PC-3 (cell line): ENCODE results near the gene PTGER2. TPM values are rescaled to one million over a fixed set of nuclear protein-coding genes. Genes with fewer than 3 reads are reported as not detected.

Experiments used
- ATAC-seq: fragments of 200-7000 bp; cut with Tn5 transposase; 2 replicates; pipeline ENCODE4 v1.9.1; 2020; ENCODE audit warnings: mild to moderate bottlenecking, moderate library complexity
- BruUV-seq: library from RNA; stranded (reverse); fragments of 400-500 nt; replicated peaks from 2 replicates; lab custom pipeline; 2021; lab: Mats Ljungman, UMichigan
- CTCF ChIA-PET: fragments of 300-600 bp; sonication (Branson Sonifier 250); formaldehyde crosslinking; loops from one replicate; lab custom pipeline; 2022; ENCODE audit warnings: antibody characterized with exemption; lab: Charles Lee
- POLR2A ChIA-PET: fragments of 300-600 bp; sonication (Branson Sonifier 250); formaldehyde crosslinking; loops from one replicate; lab custom pipeline; 2022; ENCODE audit warnings: antibody characterized with exemption; ENCODE audit not compliant: unreplicated experiment; lab: Charles Lee
- DNase-seq: peaks from one replicate; pipeline ENCODE4 v3.0.0-alpha.2; 2015
- H2AFZ ChIP-seq: fragments of 300-600 bp; sonication (generic); 2 replicates; pipeline ENCODE4 v1.6.0; 2016; ENCODE audit warnings: antibody characterized with exemption, low read length
- H3F3A ChIP-seq: fragments of 300-600 bp; sonication (generic); one replicate; pipeline ENCODE4 v1.6.0; 2017; ENCODE audit warnings: antibody characterized with exemption, low read length, control low read depth, mild to moderate bottlenecking; ENCODE audit not compliant: unreplicated experiment
- H3K27ac ChIP-seq: fragments of 300-600 bp; sonication (generic); 2 replicates; pipeline ENCODE4 v1.5.1; 2016; ENCODE audit warnings: mild to moderate bottlenecking, low read length
- H3K27me3 ChIP-seq: fragments of 300-600 bp; sonication (generic); 2 replicates; pipeline ENCODE4 v1.6.1; 2016; ENCODE audit warnings: low read length, mixed read lengths
- H3K36me3 ChIP-seq: fragments of 300-600 bp; sonication (generic); 2 replicates; pipeline ENCODE4 v1.6.1; 2016; ENCODE audit warnings: low read depth, mixed run types, low read length, mixed read lengths
- H3K4me1 ChIP-seq: fragments of 300-600 bp; sonication (generic); 2 replicates; pipeline ENCODE4 v1.5.1; 2016; ENCODE audit warnings: low read length; ENCODE audit not compliant: insufficient read depth
- H3K4me2 ChIP-seq: fragments of 300-600 bp; sonication (generic); 2 replicates; pipeline ENCODE4 v1.6.0; 2016; ENCODE audit warnings: low read length
- H3K4me3 ChIP-seq: fragments of 300-600 bp; sonication (generic); 2 replicates; pipeline ENCODE4 v1.5.1; 2016; ENCODE audit warnings: mild to moderate bottlenecking, low read length, mixed read lengths
- H3K79me2 ChIP-seq: fragments of 300-600 bp; sonication (generic); 2 replicates; pipeline ENCODE4 v1.6.1; 2017; ENCODE audit warnings: low read length, mixed read lengths
- H3K9ac ChIP-seq: fragments of 300-600 bp; sonication (generic); 2 replicates; pipeline ENCODE4 v1.6.0; 2016; ENCODE audit warnings: mild to moderate bottlenecking, low read length
- H3K9me2 ChIP-seq: fragments of 300-600 bp; sonication (generic); replicated peaks from 2 replicates; pipeline ENCODE4 v1.6.1; 2016; ENCODE audit warnings: mixed run types, low read length, mixed read lengths
- H3K9me3 ChIP-seq: fragments of 300-600 bp; sonication (generic); 2 replicates; pipeline ENCODE4 v1.6.1; 2016; ENCODE audit warnings: low read length, mixed read lengths
- H4K20me1 ChIP-seq: fragments of 300-600 bp; sonication (generic); 2 replicates; pipeline ENCODE4 v1.6.1; 2016; ENCODE audit warnings: low read length, mixed read lengths
- CTCF ChIP-seq: fragments of 300-600 bp; sonication (generic); conservative IDR thresholded peaks from 2 replicates; pipeline ENCODE4 v1.5.1; 2017; ENCODE audit warnings: antibody characterized with exemption, low read depth, mild to moderate bottlenecking, low read length
- EZH2 ChIP-seq: fragments of 300-600 bp; sonication (generic); IDR thresholded peaks from one replicate; pipeline ENCODE4 v1.6.1; 2017; ENCODE audit warnings: antibody characterized with exemption, mild to moderate bottlenecking, low read length; ENCODE audit not compliant: unreplicated experiment
- EZH2phosphoT487 ChIP-seq: fragments of 300-600 bp; sonication (generic); IDR thresholded peaks from 2 replicates; pipeline ENCODE4 v1.6.1; 2018; ENCODE audit warnings: mild to moderate bottlenecking, antibody characterized with exemption, low read length, borderline replicate concordance
- intact Hi-C: fragments of 100-400 bp; cut with micrococcal nuclease; formaldehyde crosslinking; loops from 2 replicates; pipeline ENCODE4 v1.9.0; 2023
- total RNA-seq: library from RNA; depleted of rRNA; stranded (reverse); fragments of >200 nt; gene quantifications from 2 replicates; pipeline ENCODE4 v1.2.3, GENCODE V29; 2014

PTGER2 gene
- total RNA-seq, 1 experiment from 2014 or later, result 4.7 TPM

GRCh38 chr14:52304248-52304904 lies 9.7 kb upstream of the PTGER2 start:
- CTCF ChIA-PET, result no interaction called here
- POLR2A ChIA-PET, result interaction anchor here (0.6 kb wide), 1 partner anchor 306 kb away, joined by 3 read pairs; no protein-coding TSS in a partner anchor

GRCh38 chr14:52305014-52305413 lies 9.1 kb upstream of the PTGER2 start:
- TF ChIP-seq EZH2phosphoT487, result no peak
- no peak for TF ChIP-seq CTCF
- TF ChIP-seq EZH2, result no peak
- H3K27me3 ChIP-seq, result no peaks in the 10 kb centered on the region
- H3K79me2 ChIP-seq, result no peaks in the 10 kb centered on the region
- H3K9ac ChIP-seq, result no peak overlapping the region
- H3K9me2 ChIP-seq, result no peaks in the 10 kb centered on the region
- POLR2A ChIA-PET, result no interaction called here
- no peak overlapping the region for H3K4me2 ChIP-seq
- H3K36me3 ChIP-seq, result no peaks in the 10 kb centered on the region
- no TSS peak for BruUV-seq
- no peaks in the 10 kb centered on the region for H3K4me1 ChIP-seq
- DNase-seq (no peak), ATAC-seq (no peak)
- no peak overlapping the region for H3K27ac ChIP-seq
- H3K4me3 ChIP-seq, result no peak overlapping the region
- CTCF ChIA-PET, result no interaction called here
- no peaks in the 10 kb centered on the region for H4K20me1 ChIP-seq
- intact Hi-C loops, result no loop called here
- H2AFZ ChIP-seq, result no peak overlapping the region
- H3K9me3 ChIP-seq, result no peaks in the 10 kb centered on the region
- H3F3A ChIP-seq, result no peaks in the 10 kb centered on the region

More at GRCh38 chr14:52304248-52304904, 9.7 kb upstream of the PTGER2 start:
- intact Hi-C loops, result loop anchor here (5.0 kb wide), 2 partner anchors 88 to 108 kb away; no protein-coding TSS in a partner anchor
- BruUV-seq, result no TSS peak
- H3K27me3 ChIP-seq, result no peaks in the 10 kb centered on the region
- ATAC-seq (no peak; the same call in 1 of the 2 replicates), DNase-seq (no peak)
- H2AFZ ChIP-seq, result no peak overlapping the region
- H3K36me3 ChIP-seq, result no peaks in the 10 kb centered on the region
- no peaks in the 10 kb centered on the region for H3F3A ChIP-seq
- no peak for TF ChIP-seq EZH2phosphoT487
- TF ChIP-seq CTCF, result no peak
- no peak for TF ChIP-seq EZH2
- H3K79me2 ChIP-seq, result no peaks in the 10 kb centered on the region
- no peaks in the 10 kb centered on the region for H3K9me3 ChIP-seq
- no peaks in the 10 kb centered on the region for H3K9me2 ChIP-seq
- H3K27ac ChIP-seq, result no peak overlapping the region
- no peaks in the 10 kb centered on the region for H4K20me1 ChIP-seq
- no peak overlapping the region for H3K9ac ChIP-seq
- no peak overlapping the region for H3K4me2 ChIP-seq
- no peaks in the 10 kb centered on the region for H3K4me1 ChIP-seq
- no peak overlapping the region for H3K4me3 ChIP-seq

- ATAC-seq, result no peak
- no peaks in the 10 kb centered on the region for H3K79me2 ChIP-seq
- no peaks in the 10 kb centered on the region for H3K27me3 ChIP-seq
- H3K27ac ChIP-seq, result no peak overlapping the region
- TF ChIP-seq CTCF (no peak), EZH2phosphoT487 (no peak), EZH2 (no peak)
- no peak for DNase-seq
- H3K36me3 ChIP-seq, result no peaks in the 10 kb centered on the region
- no peak overlapping the region for H3K4me2 ChIP-seq
- BruUV-seq, result no TSS peak
- no peaks in the 10 kb centered on the region for H3K9me3 ChIP-seq
- POLR2A ChIA-PET, result no interaction called here
- no peak overlapping the region for H3K9ac ChIP-seq
- H4K20me1 ChIP-seq, result no peaks in the 10 kb centered on the region
- intact Hi-C loops, result no loop called here
- H3K4me3 ChIP-seq, result no peak overlapping the region
- no peaks in the 10 kb centered on the region for H3F3A ChIP-seq
- no peaks in the 10 kb centered on the region for H3K9me2 ChIP-seq
- no peak overlapping the region for H2AFZ ChIP-seq
- H3K4me1 ChIP-seq, result no peaks in the 10 kb centered on the region
- CTCF ChIA-PET, result no interaction called here
These were observed 6.7 kb upstream of the PTGER2 start for GRCh38 chr14:52307376-52307775.
